Measurements from ENCODE around the gene VPS13A. TPM values are rescaled to one million over a fixed set of nuclear protein-coding genes. Genes with fewer than 3 reads are reported as not detected.

Gene VPS13A
- total RNA-seq, 4 donors from 2014 or later = 17.1 to 46.7 (median 26.7) TPM

- Histone ChIP-seq H3K27ac (no peak overlapping the region), H3K4me3 (no peak overlapping the region), H3K4me1 (peaks cover 0 to under 1% (median 0%) of the 10 kb centered on the region in 3 donors), H3K9me3 (no peaks in the 10 kb centered on the region), H3K36me3 (peaks cover 0 to 6% (median 0%) of the 10 kb centered on the region in 3 donors), H3K27me3 (no peaks in the 10 kb centered on the region)
- 85 to 91% methylated on average over 3 of the region's 3 CpGs for WGBS, 2 donors
- DNase-seq = no peak
- TF ChIP-seq POLR2A (IDR thresholded peaks at IDR 0.05) (no peak), CTCF (IDR thresholded peaks at IDR 0.05) (no peak)
- intact Hi-C loops (cut with DNase I) = no loop called here
These were observed 246.5 kb downstream of the VPS13A start for GRCh38 chr9:77423841-77424240.

- Histone ChIP-seq H3K4me1 (no peaks in the 10 kb centered on the region), H3K36me3 (peaks cover 0 to 6% (median 0%) of the 10 kb centered on the region in 3 donors), H3K9me3 (no peaks in the 10 kb centered on the region), H3K27ac (no peak overlapping the region), H3K4me3 (no peak overlapping the region), H3K27me3 (no peaks in the 10 kb centered on the region)
- no peak for DNase-seq
- WGBS, 2 donors = 64 to 73% methylated on average over 2 of the region's 2 CpGs
- intact Hi-C loops (cut with DNase I) = no loop called here
- TF ChIP-seq CTCF (IDR thresholded peaks at IDR 0.05) = no peak
- TF ChIP-seq POLR2A (IDR thresholded peaks at IDR 0.05) = no peak
These were observed 247.7 kb downstream of the VPS13A start for GRCh38 chr9:77424993-77425392.

GRCh38 chr9:77426712-77427111, 249.4 kb downstream of the VPS13A start:
- no peak overlapping the region for H3K27ac ChIP-seq
- no peak for DNase-seq
- H3K27me3 ChIP-seq = no peaks in the 10 kb centered on the region
- intact Hi-C loops (cut with DNase I) = no loop called here
- no peaks in the 10 kb centered on the region for H3K4me1 ChIP-seq
- H3K9me3 ChIP-seq = no peaks in the 10 kb centered on the region
- H3K36me3 ChIP-seq = peaks cover 0 to 6% (median 0%) of the 10 kb centered on the region in 3 donors
- no peak for TF ChIP-seq CTCF (IDR thresholded peaks at IDR 0.05)
- WGBS, 2 donors = 59 to 77% methylated on average over 3 of the region's 3 CpGs
- no peak overlapping the region for H3K4me3 ChIP-seq

- 43% methylated on average over 6 to 7 of the region's 7 CpGs for WGBS, 2 donors
- intact Hi-C loops (cut with DNase I) = no loop called here
- Histone ChIP-seq H3K27me3 (no peaks in the 10 kb centered on the region), H3K4me3 (no peak overlapping the region), H3K27ac (no peak overlapping the region), H3K9me3 (no peaks in the 10 kb centered on the region), H3K4me1 (no peaks in the 10 kb centered on the region), H3K36me3 (peaks cover 0 to 6% (median 0%) of the 10 kb centered on the region in 3 donors)
- no peak for DNase-seq
- TF ChIP-seq CTCF (IDR thresholded peaks at IDR 0.05) = no peak
- no peak for TF ChIP-seq POLR2A (IDR thresholded peaks at IDR 0.05)
These were observed 250.1 kb downstream of the VPS13A start for GRCh38 chr9:77427256-77427927.

GRCh38 chr9:77429928-77430327, 252.6 kb downstream of the VPS13A start:
- Histone ChIP-seq H3K4me3 (no peak overlapping the region), H3K36me3 (no peaks in the 10 kb centered on the region), H3K27me3 (no peaks in the 10 kb centered on the region), H3K9me3 (no peaks in the 10 kb centered on the region), H3K27ac (no peak overlapping the region), H3K4me1 (no peaks in the 10 kb centered on the region)
- WGBS, 2 donors = 53 to 82% methylated on average over 2 of the region's 2 CpGs
- no peak for DNase-seq
- intact Hi-C loops (cut with DNase I) = no loop called here
- TF ChIP-seq POLR2A (IDR thresholded peaks at IDR 0.05) (no peak), CTCF (IDR thresholded peaks at IDR 0.05) (no peak)
